VCaP (cell line): ENCODE data around the gene FASN.
"Not testable (repeated sequence)": the region's sequence is repeated elsewhere in the genome, so short reads cannot be mapped to it uniquely, and the experiment has no call there.

Source experiments
- H3K27ac ChIP-seq: fragments of 450-650 bp; 2 replicates; pipeline ENCODE4 v1.5.1; 2017
- CTCF ChIP-seq: fragments of 450-650 bp; conservative IDR thresholded peaks from 2 replicates; pipeline ENCODE4 v1.5.1; 2017; ENCODE audit warnings: mild to moderate bottlenecking, moderate library complexity

FASN gene

GRCh38 chr17:82098169-82098938, at the start of gene FASN:
Gene FASN, minus strand, starts transcription at chr17:82098236. Its CDS starts 1,791 bp downstream, at chr17:82096445.
- peak; percentile 59 for TF ChIP-seq CTCF
- peak within 1 kb of the TSS; percentile 99 for H3K27ac ChIP-seq

GRCh38 chr17:82146663-82147654, 48.9 kb upstream of the FASN start:
- peak overlapping the region; percentile 27; the same call in 1 of the 2 replicates for H3K27ac ChIP-seq
- TF ChIP-seq CTCF, result no peak

- H3K27ac ChIP-seq, result peak overlapping the region; percentile 27
- TF ChIP-seq CTCF, result no peak
Observed at GRCh38 chr17:82145550-82146155, 47.6 kb upstream of the FASN start.

- TF ChIP-seq CTCF, result no peak
- H3K27ac ChIP-seq, result no peak overlapping the region
Observed at GRCh38 chr17:82143333-82143732, 45.3 kb upstream of the FASN start.

- not testable (repeated sequence) for H3K27ac ChIP-seq
Observed at GRCh38 chr17:82139961-82140360, 41.9 kb upstream of the FASN start.

GRCh38 chr17:82138511-82138992, 40.5 kb upstream of the FASN start:
- TF ChIP-seq CTCF, result no peak
- H3K27ac ChIP-seq, result no peak overlapping the region

GRCh38 chr17:82134101-82134500, 36.1 kb upstream of the FASN start:
- TF ChIP-seq CTCF, result no peak

GRCh38 chr17:82133166-82133953, 35.3 kb upstream of the FASN start:
- H3K27ac ChIP-seq, result peak overlapping the region; percentile 83

More at GRCh38 chr17:82134101-82134500, 36.1 kb upstream of the FASN start:
- peak overlapping the region; percentile 83 for H3K27ac ChIP-seq
